Medulla oblongata (tissue), 1 donor: ENCODE results near the gene EMILIN3.
A peak's percentile ranks its signal among the peaks of the same experiment; 100 is the strongest.

ENCODE experiments used
- DNase-seq: peaks from one replicate; pipeline ENCODE4 v3.0.0-alpha.2; 2015; ENCODE audit errors: extremely low spot score

Gene EMILIN3

GRCh38 chr20:41347523-41348429, 18.8 kb downstream of the EMILIN3 start:
- no peak for DNase-seq

- DNase-seq, result no peak
Observed at GRCh38 chr20:41345729-41346067, 20.9 kb downstream of the EMILIN3 start.

- no peak for DNase-seq
Observed at GRCh38 chr20:41344938-41345728, 21.5 kb downstream of the EMILIN3 start.

- no peak for DNase-seq
Observed at GRCh38 chr20:41344477-41344876, 22.1 kb downstream of the EMILIN3 start.

- DNase-seq, result no peak
Observed at GRCh38 chr20:41342474-41343464, 23.8 kb downstream of the EMILIN3 start.

- peak; percentile 66 for DNase-seq
Observed at GRCh38 chr20:41340327-41341055, 26.1 kb downstream of the EMILIN3 start, which contains the start of gene LPIN3. LPIN3 (plus strand) TSS chr20:41340821; CDS start chr20:41345804, 4,983 bp downstream.

- DNase-seq, result peak; percentile 76
Observed at GRCh38 chr20:41339957-41340326, 26.7 kb downstream of the EMILIN3 start.

GRCh38 chr20:41336711-41337492, 29.7 kb downstream of the EMILIN3 start:
- no peak for DNase-seq

- DNase-seq, result no peak
Observed at GRCh38 chr20:41335591-41335990, 31.0 kb downstream of the EMILIN3 start.

GRCh38 chr20:41334443-41335421, 31.9 kb downstream of the EMILIN3 start:
- DNase-seq, result no peak

- DNase-seq, result no peak
Observed at GRCh38 chr20:41334036-41334435, 32.6 kb downstream of the EMILIN3 start.

- DNase-seq, result no peak
Observed at GRCh38 chr20:41331731-41332130, 34.9 kb downstream of the EMILIN3 start.

- DNase-seq, result no peak
Observed at GRCh38 chr20:41330941-41331340, 35.7 kb downstream of the EMILIN3 start.

- no peak for DNase-seq
Observed at GRCh38 chr20:41330343-41330720, 36.3 kb downstream of the EMILIN3 start.

GRCh38 chr20:41329435-41330342, 36.9 kb downstream of the EMILIN3 start:
- peak; percentile 76 for DNase-seq

GRCh38 chr20:41327178-41327577, 39.4 kb downstream of the EMILIN3 start:
- no peak for DNase-seq

GRCh38 chr20:41320976-41321375, 45.6 kb downstream of the EMILIN3 start:
- no peak for DNase-seq

- no peak for DNase-seq
Observed at GRCh38 chr20:41320441-41320840, 46.2 kb downstream of the EMILIN3 start.
